Mucosa of descending colon (tissue), 3 donors: ENCODE results near the gene PGM1. TPM values are rescaled to one million over a fixed set of nuclear protein-coding genes. Genes with fewer than 3 reads are reported as not detected.

Experiments
- ATAC-seq: fragments of 200-7000 bp; cut with Tn5 transposase; one replicate; pipeline ENCODE4 v1.9.1; 2020; ENCODE audit warnings: mild to moderate bottlenecking, moderate library complexity
- DNase-seq, 3 donors: peaks; one replicate each; pipeline ENCODE4 v3.0.0-alpha.2; 2020
- H3K36me3 ChIP-seq: fragments of 200-600 bp; one replicate; pipeline ENCODE4 v1.8.0; 2021; ENCODE audit warnings: low read depth, mild to moderate bottlenecking
- H3K4me1 ChIP-seq: fragments of 200-600 bp; one replicate; pipeline ENCODE4 v1.8.0; 2021; ENCODE audit warnings: low read depth, mild to moderate bottlenecking
- H3K4me3 ChIP-seq: fragments of 200-600 bp; one replicate; pipeline ENCODE4 v1.8.0; 2021; ENCODE audit warnings: mild to moderate bottlenecking
- H3K9me3 ChIP-seq: fragments of 200-600 bp; one replicate; pipeline ENCODE4 v1.8.0; 2021; ENCODE audit warnings: mild to moderate bottlenecking
- intact Hi-C, 2 donors: fragments of 100-400 bp; cut with DNase I in 1 of 2; cut with micrococcal nuclease in 1 of 2; formaldehyde crosslinking; loops; one replicate each; pipeline versions ENCODE4 v1.11.0 to v1.11.1; 2022; cut with DNase I, micrococcal nuclease
- total RNA-seq, 3 donors: library from RNA; stranded (reverse); fragmentation: NEBNext Ultra II Directional in 2 of 3; extraction: Animal tissue kit (Norgen Biotek cat#: 25700) in 2 of 3; gene quantifications; one replicate each; pipeline versions ENCODE4 v1.2.1 to v1.2.4, GENCODE V29; 2021 to 2023
- TF ChIP-seq, protein P1 (sequence below): fragments of 200-600 bp; IDR thresholded peaks from one replicate; pipeline ENCODE4 v1.8.0; 2022; ENCODE audit warnings: antibody characterized with exemption, mild to moderate bottlenecking
- donor health status: DM: no; HTN: no; CAD: no; lungs with moderate emphysema.
- donor health status: DM: no; HTN: no; CAD: no.
- donor health status: DM: no; HTN: yes; CAD: no.

Gene PGM1
- total RNA-seq, 3 donors from 2014 or later = 81.0 to 116 (median 87.3) TPM

GRCh38 chr1:63677497-63677896, 84.3 kb downstream of the PGM1 start:
- Histone ChIP-seq H3K9me3 (no peaks in the 10 kb centered on the region), H3K36me3 (no peaks in the 10 kb centered on the region), H3K4me1 (no peaks in the 10 kb centered on the region), H3K4me3 (no peak overlapping the region)
- DNase-seq (no peak), ATAC-seq (no peak)
- TF ChIP-seq, protein P1, sequence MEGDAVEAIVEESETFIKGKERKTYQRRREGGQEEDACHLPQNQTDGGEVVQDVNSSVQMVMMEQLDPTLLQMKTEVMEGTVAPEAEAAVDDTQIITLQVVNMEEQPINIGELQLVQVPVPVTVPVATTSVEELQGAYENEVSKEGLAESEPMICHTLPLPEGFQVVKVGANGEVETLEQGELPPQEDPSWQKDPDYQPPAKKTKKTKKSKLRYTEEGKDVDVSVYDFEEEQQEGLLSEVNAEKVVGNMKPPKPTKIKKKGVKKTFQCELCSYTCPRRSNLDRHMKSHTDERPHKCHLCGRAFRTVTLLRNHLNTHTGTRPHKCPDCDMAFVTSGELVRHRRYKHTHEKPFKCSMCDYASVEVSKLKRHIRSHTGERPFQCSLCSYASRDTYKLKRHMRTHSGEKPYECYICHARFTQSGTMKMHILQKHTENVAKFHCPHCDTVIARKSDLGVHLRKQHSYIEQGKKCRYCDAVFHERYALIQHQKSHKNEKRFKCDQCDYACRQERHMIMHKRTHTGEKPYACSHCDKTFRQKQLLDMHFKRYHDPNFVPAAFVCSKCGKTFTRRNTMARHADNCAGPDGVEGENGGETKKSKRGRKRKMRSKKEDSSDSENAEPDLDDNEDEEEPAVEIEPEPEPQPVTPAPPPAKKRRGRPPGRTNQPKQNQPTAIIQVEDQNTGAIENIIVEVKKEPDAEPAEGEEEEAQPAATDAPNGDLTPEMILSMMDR = no peak
- intact Hi-C loops = loop anchor here in 1 of 2 donors (10.0 kb wide), 1 partner anchor 567 kb away; no protein-coding TSS in a partner anchor

DNA sequence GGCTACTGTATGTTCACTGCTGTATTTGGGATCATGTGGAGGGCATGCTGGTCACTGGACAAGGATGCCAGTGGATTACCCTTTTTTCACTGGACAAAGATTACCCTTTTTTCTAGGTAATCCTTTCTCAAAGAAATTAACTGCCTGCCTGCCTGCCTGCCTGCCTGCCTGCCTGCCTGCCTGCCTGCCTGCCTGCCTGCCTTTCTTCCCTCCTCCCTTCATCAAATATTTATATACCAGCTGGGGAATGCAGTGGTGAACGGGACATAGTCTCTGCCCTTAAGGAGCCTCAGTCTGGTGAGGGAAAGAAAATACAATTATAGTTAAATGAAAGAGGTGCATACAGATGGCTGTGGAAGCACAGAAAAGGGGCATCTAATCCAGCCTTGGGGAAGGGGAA, 85.0 kb downstream of the PGM1 start:
- TF ChIP-seq, protein P1 = no peak
- no peak for ATAC-seq
- Histone ChIP-seq H3K36me3 (no peaks in the 10 kb centered on the region), H3K4me1 (no peaks in the 10 kb centered on the region), H3K9me3 (no peaks in the 10 kb centered on the region), H3K4me3 (no peak overlapping the region)
- intact Hi-C loops = loop anchor here in 1 of 2 donors (10.0 kb wide), 1 partner anchor 567 kb away; no protein-coding TSS in a partner anchor
- no peak for DNase-seq

DNA sequence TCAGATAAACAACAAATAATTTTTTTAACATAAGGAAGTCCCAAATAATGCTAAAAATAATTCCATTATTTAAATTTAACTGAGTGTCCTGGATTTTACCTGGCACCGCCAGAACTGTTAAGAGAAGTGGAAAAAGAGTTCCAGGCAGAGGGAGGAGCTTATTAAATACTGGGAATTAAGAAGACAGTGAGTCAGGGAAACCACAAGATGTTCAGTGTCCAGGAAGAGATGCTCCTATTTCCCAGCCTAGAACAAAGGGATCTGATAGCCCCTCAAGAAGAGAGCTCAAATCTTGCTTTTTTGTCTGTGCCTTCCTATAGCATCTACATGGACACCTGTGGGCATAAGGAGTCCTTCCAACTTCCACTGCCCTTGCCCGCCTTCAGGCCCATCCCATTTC, 85.9 kb downstream of the PGM1 start:
- no peaks in the 10 kb centered on the region for H3K9me3 ChIP-seq
- no peak overlapping the region for H3K4me3 ChIP-seq
- no peak for ATAC-seq
- DNase-seq = no peak
- TF ChIP-seq, protein P1 = no peak
- no peaks in the 10 kb centered on the region for H3K36me3 ChIP-seq
- H3K4me1 ChIP-seq = no peaks in the 10 kb centered on the region
- intact Hi-C loops = loop anchor here in 1 of 2 donors (10.0 kb wide), 1 partner anchor 566 kb away; no protein-coding TSS in a partner anchor

- intact Hi-C loops = loop anchor here in 1 of 2 donors (10.0 kb wide), 1 partner anchor 565 kb away; no protein-coding TSS in a partner anchor
- TF ChIP-seq, protein P1 = no peak
- Histone ChIP-seq H3K9me3 (no peaks in the 10 kb centered on the region), H3K4me3 (no peak overlapping the region), H3K4me1 (no peaks in the 10 kb centered on the region), H3K36me3 (no peaks in the 10 kb centered on the region)
- DNase-seq = no peak
- no peak for ATAC-seq
Observed at GRCh38 chr1:63679589-63679988, 86.4 kb downstream of the PGM1 start.

DNA sequence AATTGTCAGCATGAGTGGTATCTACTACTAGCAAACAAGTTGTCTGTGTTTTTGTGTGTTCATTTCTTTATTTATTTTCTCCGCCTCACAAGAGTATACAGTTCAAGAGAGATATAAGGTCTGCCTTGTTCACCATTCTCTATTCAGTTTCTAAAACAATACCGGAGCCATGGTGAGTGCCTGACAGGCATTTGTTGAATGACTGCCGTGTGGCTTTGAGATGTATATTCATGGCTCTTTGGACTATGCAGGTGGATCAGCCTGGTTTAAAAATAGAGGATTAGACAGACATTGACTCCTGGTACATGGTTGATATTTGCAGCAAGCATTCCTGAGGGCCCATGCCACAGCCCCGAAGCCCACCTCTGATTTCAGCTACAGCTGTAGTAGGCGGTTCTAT, 89.7 kb downstream of the PGM1 start:
- Histone ChIP-seq H3K4me1 (no peaks in the 10 kb centered on the region), H3K36me3 (no peaks in the 10 kb centered on the region), H3K4me3 (no peak overlapping the region), H3K9me3 (no peaks in the 10 kb centered on the region)
- DNase-seq (no peak), ATAC-seq (no peak)
- TF ChIP-seq, protein P1 = no peak
- intact Hi-C loops = loop anchor here in 1 of 2 donors (10.0 kb wide), 1 partner anchor 452 kb away; no protein-coding TSS in a partner anchor

GRCh38 chr1:63683759-63684158, 90.5 kb downstream of the PGM1 start:
- intact Hi-C loops = loop anchor here in 1 of 2 donors (10.0 kb wide), 1 partner anchor 451 kb away; no protein-coding TSS in a partner anchor
- no peaks in the 10 kb centered on the region for H3K36me3 ChIP-seq
- H3K4me1 ChIP-seq = no peaks in the 10 kb centered on the region
- H3K9me3 ChIP-seq = no peaks in the 10 kb centered on the region
- DNase-seq = no peak
- TF ChIP-seq, protein P1 = no peak
- H3K4me3 ChIP-seq = no peak overlapping the region
- no peak for ATAC-seq
